HL-60 (cell line): ENCODE results near the gene TSC1.

ENCODE experiments used
- DNase-seq, 2 experiments: peaks; one replicate each; pipeline ENCODE4 v3.0.0-alpha.2; 2010 to 2020; ENCODE audit warnings: low read depth in 1 of 2, low spot score in 1 of 2
- H3K27ac ChIP-seq: fragments of 250-450 bp; sonication (Bioruptor Pico); replicated peaks from 2 replicates; pipeline ENCODE4 v1.5.1; 2020; ENCODE audit warnings: mild to moderate bottlenecking, moderate library complexity
- H3K27me3 ChIP-seq: fragments of 250-450 bp; sonication (Bioruptor Pico); 2 replicates; pipeline ENCODE4 v1.5.1; 2021; ENCODE audit warnings: mild to moderate bottlenecking, moderate library complexity; ENCODE audit not compliant: insufficient read depth, poor library complexity, severe bottlenecking
- H3K4me3 ChIP-seq: replicated peaks from 2 replicates; pipeline ENCODE4 v1.5.1; 2011; ENCODE audit warnings: mild to moderate bottlenecking, control low read depth, low read length; ENCODE audit not compliant: insufficient read depth
- CTCF ChIP-seq: IDR thresholded peaks from one replicate; pipeline ENCODE4 v1.5.1; 2011; ENCODE audit warnings: low read length, control low read depth, inconsistent platforms; ENCODE audit not compliant: insufficient read depth
- GABPA ChIP-seq: IDR thresholded peaks from 2 replicates; pipeline ENCODE4 v1.6.1; 2012; ENCODE audit warnings: low read depth
- POLR2AphosphoS5 ChIP-seq: IDR thresholded peaks from 2 replicates; pipeline ENCODE4 v1.6.1; 2012; ENCODE audit warnings: low read depth
- SPI1 ChIP-seq: IDR thresholded peaks from 2 replicates; pipeline ENCODE4 v1.6.1; 2012; ENCODE audit warnings: low read depth, mild to moderate bottlenecking, borderline replicate concordance
- TF ChIP-seq, protein P1 (sequence below): IDR thresholded peaks from 2 replicates; pipeline ENCODE4 v1.6.1; 2012; ENCODE audit warnings: low read depth; ENCODE audit not compliant: insufficient replicate concordance

TSC1 gene

GRCh38 chr9:132976571-132976970, 32.2 kb upstream of the TSC1 start:
- Histone ChIP-seq H3K4me3 (no peak overlapping the region), H3K27me3 (no peaks in the 10 kb centered on the region), H3K27ac (no peak overlapping the region)
- no peak for DNase-seq
- TF ChIP-seq, protein P1, sequence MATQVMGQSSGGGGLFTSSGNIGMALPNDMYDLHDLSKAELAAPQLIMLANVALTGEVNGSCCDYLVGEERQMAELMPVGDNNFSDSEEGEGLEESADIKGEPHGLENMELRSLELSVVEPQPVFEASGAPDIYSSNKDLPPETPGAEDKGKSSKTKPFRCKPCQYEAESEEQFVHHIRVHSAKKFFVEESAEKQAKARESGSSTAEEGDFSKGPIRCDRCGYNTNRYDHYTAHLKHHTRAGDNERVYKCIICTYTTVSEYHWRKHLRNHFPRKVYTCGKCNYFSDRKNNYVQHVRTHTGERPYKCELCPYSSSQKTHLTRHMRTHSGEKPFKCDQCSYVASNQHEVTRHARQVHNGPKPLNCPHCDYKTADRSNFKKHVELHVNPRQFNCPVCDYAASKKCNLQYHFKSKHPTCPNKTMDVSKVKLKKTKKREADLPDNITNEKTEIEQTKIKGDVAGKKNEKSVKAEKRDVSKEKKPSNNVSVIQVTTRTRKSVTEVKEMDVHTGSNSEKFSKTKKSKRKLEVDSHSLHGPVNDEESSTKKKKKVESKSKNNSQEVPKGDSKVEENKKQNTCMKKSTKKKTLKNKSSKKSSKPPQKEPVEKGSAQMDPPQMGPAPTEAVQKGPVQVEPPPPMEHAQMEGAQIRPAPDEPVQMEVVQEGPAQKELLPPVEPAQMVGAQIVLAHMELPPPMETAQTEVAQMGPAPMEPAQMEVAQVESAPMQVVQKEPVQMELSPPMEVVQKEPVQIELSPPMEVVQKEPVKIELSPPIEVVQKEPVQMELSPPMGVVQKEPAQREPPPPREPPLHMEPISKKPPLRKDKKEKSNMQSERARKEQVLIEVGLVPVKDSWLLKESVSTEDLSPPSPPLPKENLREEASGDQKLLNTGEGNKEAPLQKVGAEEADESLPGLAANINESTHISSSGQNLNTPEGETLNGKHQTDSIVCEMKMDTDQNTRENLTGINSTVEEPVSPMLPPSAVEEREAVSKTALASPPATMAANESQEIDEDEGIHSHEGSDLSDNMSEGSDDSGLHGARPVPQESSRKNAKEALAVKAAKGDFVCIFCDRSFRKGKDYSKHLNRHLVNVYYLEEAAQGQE, result no peak
- no peak for TF ChIP-seq SPI1
- TF ChIP-seq GABPA, result no peak
- TF ChIP-seq POLR2AphosphoS5, result no peak
- no peak for TF ChIP-seq CTCF

- TF ChIP-seq SPI1 (peak; percentile 6; the same call in 1 of the 2 replicates), GABPA (no peak)
- no peaks in the 10 kb centered on the region for H3K27me3 ChIP-seq
These were observed 31.5 kb upstream of the TSC1 start for GRCh38 chr9:132975961-132976360.

DNA sequence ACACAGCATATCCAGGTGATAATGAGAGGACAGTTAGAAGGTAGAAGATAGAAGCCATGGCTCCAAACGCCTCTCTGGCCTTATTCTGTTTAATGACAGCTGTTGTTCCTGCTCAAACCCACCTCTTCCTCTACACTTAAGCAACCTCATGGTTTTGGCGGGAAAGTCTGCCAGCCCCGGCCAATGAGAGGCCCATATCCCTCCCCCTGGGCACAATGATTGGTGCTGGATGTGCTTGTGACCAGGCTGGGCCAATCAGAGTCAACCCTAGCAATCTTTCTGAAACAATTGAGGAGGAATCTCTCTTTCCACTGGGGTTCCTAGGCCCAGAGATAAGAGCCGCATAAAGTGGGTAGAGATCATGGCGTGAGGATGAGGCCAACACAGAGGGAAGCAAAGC, 29.3 kb upstream of the TSC1 start:
- peak in 1 of 2 experiments; percentile 28 for DNase-seq
- Histone ChIP-seq H3K27ac (no peak overlapping the region), H3K4me3 (no peak overlapping the region), H3K27me3 (no peaks in the 10 kb centered on the region)
- TF ChIP-seq, protein P1, result no peak
- no peak for TF ChIP-seq POLR2AphosphoS5
- TF ChIP-seq GABPA, result no peak
- no peak for TF ChIP-seq CTCF
- no peak for TF ChIP-seq SPI1

More at GRCh38 chr9:132975961-132976360, 31.5 kb upstream of the TSC1 start:
- H3K4me3 ChIP-seq, result no peak overlapping the region
- no peak overlapping the region for H3K27ac ChIP-seq
- no peak for DNase-seq

- DNase-seq, result no peak
- Histone ChIP-seq H3K4me3 (no peak overlapping the region), H3K27me3 (no peaks in the 10 kb centered on the region), H3K27ac (no peak overlapping the region)
- TF ChIP-seq SPI1 (no peak), CTCF (no peak), POLR2AphosphoS5 (no peak), GABPA (no peak)
- TF ChIP-seq, protein P1, result no peak
These were observed 28.8 kb upstream of the TSC1 start for GRCh38 chr9:132973166-132973565.
